NB4 (cell line): ENCODE results near the gene TASOR2.

ENCODE experiments used
- CTCF ChIP-seq: IDR thresholded peaks from one replicate; pipeline ENCODE4 v1.5.1; 2012; ENCODE audit warnings: low read depth, low read length
- MAX ChIP-seq: IDR thresholded peaks from 2 replicates; pipeline ENCODE4 v1.6.1; 2011; ENCODE audit warnings: low read depth, low read length
- MYC ChIP-seq: IDR thresholded peaks from 2 replicates; pipeline ENCODE4 v1.6.1; 2011; ENCODE audit warnings: low read depth, low read length
- POLR2A ChIP-seq: IDR thresholded peaks from 2 replicates; pipeline ENCODE4 v1.6.1; 2011; ENCODE audit warnings: mild to moderate bottlenecking; ENCODE audit not compliant: insufficient read length; ENCODE audit errors: extremely low read depth

- no peak for TF ChIP-seq CTCF
- TF ChIP-seq POLR2A = peak; percentile 60
- no peak for TF ChIP-seq MAX
- peak; percentile 14; the same call in 1 of the 2 replicates for TF ChIP-seq MYC
These were observed 18.4 kb upstream of the TASOR2 start, which contains the start of gene ASB13 for GRCh38 chr10:5666008-5666840.
